Loucy (cell line): ENCODE results near the gene FBXO44.
A peak's percentile ranks its signal among the peaks of the same experiment; 100 is the strongest.

Experiments
- H2AFZ ChIP-seq: fragments of 200-600 bp; sonication (generic); 2 replicates; pipeline ENCODE4 v1.6.0; 2016; ENCODE audit warnings: antibody characterized with exemption, mild to moderate bottlenecking, low read length, moderate library complexity
- H3F3A ChIP-seq: fragments of 200-600 bp; 2 replicates; pipeline ENCODE4 v1.6.0; 2016; ENCODE audit warnings: antibody characterized with exemption, low read depth, mild to moderate bottlenecking
- H3K27me3 ChIP-seq: fragments of 200-600 bp; sonication (generic); 2 replicates; pipeline ENCODE4 v1.6.1; 2014; ENCODE audit warnings: low read length, mild to moderate bottlenecking; ENCODE audit not compliant: insufficient read depth, poor library complexity, severe bottlenecking
- H3K36me3 ChIP-seq: fragments of 200-600 bp; sonication (generic); 2 replicates; pipeline ENCODE4 v1.6.1; 2016; ENCODE audit warnings: low read length; ENCODE audit not compliant: insufficient read depth
- H3K4me1 ChIP-seq: fragments of 200-600 bp; sonication (generic); 2 replicates; pipeline ENCODE4 v1.5.1; 2014; ENCODE audit warnings: low read length, mild to moderate bottlenecking; ENCODE audit not compliant: insufficient read depth, poor library complexity, severe bottlenecking
- H3K4me2 ChIP-seq: fragments of 200-600 bp; sonication (generic); 2 replicates; pipeline ENCODE4 v1.6.0; 2014; ENCODE audit warnings: antibody characterized with exemption, low read length, low read depth, mild to moderate bottlenecking; ENCODE audit not compliant: poor library complexity, severe bottlenecking
- H3K4me3 ChIP-seq: fragments of 200-600 bp; sonication (generic); 2 replicates; pipeline ENCODE4 v1.5.1; 2014; ENCODE audit warnings: low read length, mild to moderate bottlenecking, mixed read lengths; ENCODE audit not compliant: poor library complexity, severe bottlenecking
- H3K79me2 ChIP-seq: fragments of 200-600 bp; sonication (generic); 2 replicates; pipeline ENCODE4 v1.6.1; 2014; ENCODE audit warnings: low read length; ENCODE audit not compliant: insufficient read depth
- H3K9ac ChIP-seq: fragments of 200-600 bp; sonication (generic); 2 replicates; pipeline ENCODE4 v1.6.0; 2014; ENCODE audit warnings: mild to moderate bottlenecking, low read depth, low read length, moderate library complexity; ENCODE audit not compliant: poor library complexity, severe bottlenecking
- H3K9me2 ChIP-seq: fragments of 200-600 bp; sonication (generic); replicated peaks from 2 replicates; pipeline ENCODE4 v1.6.1; 2016; ENCODE audit warnings: low read depth, low read length, mixed read lengths
- H3K9me3 ChIP-seq: fragments of 200-600 bp; sonication (generic); 2 replicates; pipeline ENCODE4 v1.6.1; 2014; ENCODE audit warnings: mild to moderate bottlenecking, antibody characterized with exemption, low read length, low read depth; ENCODE audit not compliant: insufficient read depth
- H4K20me1 ChIP-seq: fragments of 200-600 bp; sonication (generic); 2 replicates; pipeline ENCODE4 v1.6.0; 2014; ENCODE audit warnings: antibody characterized with exemption, low read length, mild to moderate bottlenecking; ENCODE audit not compliant: insufficient read depth, poor library complexity, severe bottlenecking
- CTCF ChIP-seq: fragments of 200-600 bp; sonication (generic); conservative IDR thresholded peaks from 2 replicates; pipeline ENCODE4 v1.5.1; 2014; ENCODE audit warnings: mild to moderate bottlenecking, antibody characterized with exemption, low read length
- EZH2phosphoT487 ChIP-seq: fragments of 200-600 bp; IDR thresholded peaks from 2 replicates; pipeline ENCODE4 v1.6.1; 2018; ENCODE audit warnings: antibody characterized with exemption, mild to moderate bottlenecking, moderate library complexity, borderline replicate concordance

The FBXO44 gene

DNA sequence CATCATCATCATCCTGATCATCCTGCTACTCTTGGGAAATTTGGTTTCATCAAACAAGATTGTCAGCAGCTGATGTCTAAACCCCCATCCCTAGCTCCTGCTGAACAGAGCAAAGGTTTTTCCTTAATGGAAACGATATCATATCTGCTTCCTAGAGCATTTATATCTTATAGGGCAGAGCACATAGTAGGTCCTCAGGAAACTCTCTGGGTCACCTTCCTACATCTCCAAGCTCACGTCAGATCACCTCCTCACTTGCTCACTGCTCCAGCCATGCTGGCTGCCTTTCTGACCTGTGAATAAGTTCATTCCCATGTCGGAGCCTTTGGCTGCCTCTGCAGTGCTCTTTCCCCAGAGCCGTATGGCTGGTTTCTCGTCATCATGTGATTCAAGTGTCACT is 10.9 kb upstream of the FBXO44 start:
- TF ChIP-seq EZH2phosphoT487 (no peak), CTCF (no peak)
- Histone ChIP-seq H3K27me3 (no peaks in the 10 kb centered on the region), H3K4me2 (no peak overlapping the region), H3K9ac (no peak overlapping the region), H3K79me2 (no peaks in the 10 kb centered on the region), H3K4me1 (no peaks in the 10 kb centered on the region), H4K20me1 (no peaks in the 10 kb centered on the region), H3F3A (no peaks in the 10 kb centered on the region), H3K9me2 (no peaks in the 10 kb centered on the region), H3K36me3 (no peaks in the 10 kb centered on the region), H3K4me3 (no peak overlapping the region), H2AFZ (no peak overlapping the region), H3K9me3 (no peaks in the 10 kb centered on the region)

DNA sequence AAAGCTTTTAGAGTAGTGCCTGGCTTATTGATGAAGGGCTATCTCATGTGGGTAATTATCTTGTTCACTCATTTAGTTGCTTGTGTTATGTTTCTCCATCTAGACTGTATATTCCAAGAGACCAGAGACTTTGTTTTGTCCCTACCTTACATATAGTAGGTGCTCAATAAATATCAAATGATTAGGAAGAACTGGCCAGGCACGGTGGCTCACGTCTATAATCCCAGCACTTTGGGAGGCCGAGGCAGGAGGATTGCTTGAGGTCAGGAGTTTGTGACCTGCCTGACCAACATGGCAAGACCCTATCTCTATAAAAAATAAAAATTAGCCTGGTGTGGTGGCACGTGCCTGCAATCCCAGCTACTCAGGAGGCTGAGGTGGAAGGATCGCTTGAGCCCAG is 9.4 kb upstream of the FBXO44 start:
- H4K20me1 ChIP-seq = no peaks in the 10 kb centered on the region
- TF ChIP-seq CTCF (no peak), EZH2phosphoT487 (no peak)
- H3F3A ChIP-seq = no peaks in the 10 kb centered on the region

GRCh38 chr1:11645670-11646265 is 8.9 kb upstream of the FBXO44 start:
- no peaks in the 10 kb centered on the region for H3K9me2 ChIP-seq
- no peaks in the 10 kb centered on the region for H4K20me1 ChIP-seq
- no peak overlapping the region for H3K4me3 ChIP-seq
- no peaks in the 10 kb centered on the region for H3K4me1 ChIP-seq
- H3K9ac ChIP-seq = no peak overlapping the region
- H3K27me3 ChIP-seq = no peaks in the 10 kb centered on the region
- H2AFZ ChIP-seq = no peak overlapping the region
- no peaks in the 10 kb centered on the region for H3K9me3 ChIP-seq
- H3K36me3 ChIP-seq = no peaks in the 10 kb centered on the region
- TF ChIP-seq EZH2phosphoT487 (no peak), CTCF (peak; percentile 75)
- no peak overlapping the region for H3K4me2 ChIP-seq
- H3K79me2 ChIP-seq = no peaks in the 10 kb centered on the region
- H3F3A ChIP-seq = no peaks in the 10 kb centered on the region

More for the DNA sequence above, 9.4 kb upstream of the FBXO44 start:
- Histone ChIP-seq H3K9me2 (no peaks in the 10 kb centered on the region), H3K27me3 (no peaks in the 10 kb centered on the region), H3K79me2 (no peaks in the 10 kb centered on the region), H3K9ac (no peak overlapping the region), H2AFZ (no peak overlapping the region), H3K4me1 (no peaks in the 10 kb centered on the region), H3K4me2 (no peak overlapping the region), H3K9me3 (no peaks in the 10 kb centered on the region), H3K4me3 (no peak overlapping the region), H3K36me3 (no peaks in the 10 kb centered on the region)
